HEK293 (cell line): ENCODE data around the gene ODAD3.

Experiments used
- CTCF ChIA-PET: fragments of 350-600 bp; formaldehyde crosslinking; extraction: SDS; loops from one replicate; lab custom pipeline; 2021; ENCODE audit warnings: antibody characterized with exemption; lab: Yijun Ruan, JAX
- POLR2A ChIA-PET: fragments of 300-600 bp; formaldehyde crosslinking; extraction: SDS; loops from one replicate; lab custom pipeline; 2020; ENCODE audit warnings: antibody characterized with exemption, inconsistent platforms; lab: Yijun Ruan, JAX
- H3K27ac ChIP-seq: fragments of 200-500 bp; sonication (Bioruptor generic); 2 replicates; pipeline ENCODE4 v1.5.1; 2014; ENCODE audit warnings: low read depth, low read length, control low read depth, inconsistent platforms; ENCODE audit errors: extremely low read depth
- H3K36me3 ChIP-seq, 2 experiments: fragments of 200-500 bp in 1 of 2; sonication (Bioruptor generic) in 1 of 2; 1 replicate in 1 of 2; 2 replicates in 1 of 2; pipeline ENCODE4 v1.5.1; 2014 to 2017; ENCODE audit warnings: inconsistent platforms in 2 of 2, low read length in 2 of 2; ENCODE audit not compliant: control insufficient read depth in 2 of 2, insufficient read depth in 1 of 2
- H3K4me1 ChIP-seq: fragments of 200-500 bp; sonication (Bioruptor generic); 2 replicates; pipeline ENCODE4 v1.5.1; 2014; ENCODE audit warnings: mild to moderate bottlenecking, low read length, inconsistent platforms; ENCODE audit not compliant: control insufficient read depth, insufficient read depth
- H3K4me3 ChIP-seq: 2 replicates; pipeline ENCODE4 v1.5.1; 2011; ENCODE audit warnings: low read depth, mild to moderate bottlenecking, control low read depth, low read length, moderate library complexity
- H3K9me3 ChIP-seq: fragments of 200-500 bp; sonication (Bioruptor generic); 2 replicates; pipeline ENCODE4 v1.5.1; 2014; ENCODE audit warnings: low read depth, low read length, inconsistent platforms; ENCODE audit not compliant: control insufficient read depth, insufficient read depth
- KLF17 ChIP-seq: fragments of 450-650 bp; formaldehyde crosslinking; IDR thresholded peaks from 2 replicates; pipeline ENCODE4 v1.5.1; 2016; ENCODE audit warnings: missing biosample characterization, missing genetic modification characterization
- PATZ1 ChIP-seq: fragments of 450-650 bp; formaldehyde crosslinking; IDR thresholded peaks from 2 replicates; pipeline ENCODE4 v1.5.1; 2016; ENCODE audit warnings: missing biosample characterization, missing genetic modification characterization
- PRDM10 ChIP-seq: fragments of 450-650 bp; formaldehyde crosslinking; IDR thresholded peaks from 2 replicates; pipeline ENCODE4 v1.5.1; 2016; ENCODE audit warnings: missing biosample characterization, missing genetic modification characterization
- SCRT2 ChIP-seq: fragments of 450-650 bp; formaldehyde crosslinking; IDR thresholded peaks from 2 replicates; pipeline ENCODE4 v1.5.1; 2016; ENCODE audit warnings: missing biosample characterization, missing genetic modification characterization
- SP3 ChIP-seq: fragments of 450-650 bp; formaldehyde crosslinking; IDR thresholded peaks from 2 replicates; pipeline ENCODE4 v1.5.1; 2016; ENCODE audit warnings: missing biosample characterization, missing genetic modification characterization
- SP7 ChIP-seq: fragments of 450-650 bp; formaldehyde crosslinking; IDR thresholded peaks from 2 replicates; pipeline ENCODE4 v1.5.1; 2016; ENCODE audit warnings: missing biosample characterization, missing genetic modification characterization
- ZEB2 ChIP-seq: fragments of 450-650 bp; formaldehyde crosslinking; IDR thresholded peaks from 2 replicates; pipeline ENCODE4 v1.5.1; 2016; ENCODE audit warnings: missing biosample characterization, missing genetic modification characterization
- ZIC2 ChIP-seq: fragments of 450-650 bp; formaldehyde crosslinking; IDR thresholded peaks from 2 replicates; pipeline ENCODE4 v1.5.1; 2016; ENCODE audit warnings: missing biosample characterization, missing genetic modification characterization
- ZNF121 ChIP-seq: fragments of 450-650 bp; formaldehyde crosslinking; IDR thresholded peaks from 2 replicates; pipeline ENCODE4 v1.5.1; 2016; ENCODE audit warnings: missing biosample characterization, missing genetic modification characterization
- ZNF16 ChIP-seq: fragments of 450-650 bp; formaldehyde crosslinking; IDR thresholded peaks from 2 replicates; pipeline ENCODE4 v1.5.1; 2016; ENCODE audit warnings: low read depth, missing biosample characterization, missing genetic modification characterization
- ZNF2 ChIP-seq: fragments of 450-650 bp; formaldehyde crosslinking; IDR thresholded peaks from 2 replicates; pipeline ENCODE4 v1.5.1; 2016; ENCODE audit warnings: missing biosample characterization, missing genetic modification characterization
- ZNF280D ChIP-seq: fragments of 450-650 bp; formaldehyde crosslinking; IDR thresholded peaks from 2 replicates; pipeline ENCODE4 v1.5.1; 2016; ENCODE audit warnings: missing biosample characterization, missing genetic modification characterization
- ZNF366 ChIP-seq: fragments of 450-650 bp; formaldehyde crosslinking; conservative IDR thresholded peaks from 2 replicates; pipeline ENCODE4 v1.5.1; 2016; ENCODE audit warnings: missing biosample characterization, missing genetic modification characterization
- ZNF580 ChIP-seq: fragments of 450-650 bp; formaldehyde crosslinking; IDR thresholded peaks from 2 replicates; pipeline ENCODE4 v1.5.1; 2016; ENCODE audit warnings: missing biosample characterization, missing genetic modification characterization
- ZSCAN16 ChIP-seq: fragments of 450-650 bp; formaldehyde crosslinking; IDR thresholded peaks from 2 replicates; pipeline ENCODE4 v1.5.1; 2016; ENCODE audit warnings: missing biosample characterization, missing genetic modification characterization

The ODAD3 gene

GRCh38 chr19:11461453-11461852 lies 26.5 kb upstream of the ODAD3 start:
- Histone ChIP-seq H3K4me1 (no peaks in the 10 kb centered on the region), H3K27ac (no peak overlapping the region), H3K9me3 (no peaks in the 10 kb centered on the region), H3K36me3 (no peaks in the 10 kb centered on the region), H3K4me3 (no peak overlapping the region)
- peak; percentile 46 for TF ChIP-seq ZNF366 (tag by site-specific recombination)
- no peak for TF ChIP-seq SCRT2 (tag by site-specific recombination)
- peak; percentile 73 for TF ChIP-seq ZNF121 (tag by site-specific recombination)
- CTCF ChIA-PET: no interaction called here
- POLR2A ChIA-PET: no interaction called here

- TF ChIP-seq ZSCAN16 (tag by site-specific recombination) (no peak), KLF17 (tag by site-specific recombination) (peak; percentile 21; the same call in 1 of the 2 replicates), SP3 (0 out of 2 replicates have a peak, but pooled peaks have one; percentile 12), SCRT2 (tag by site-specific recombination) (no peak), SP7 (tag by site-specific recombination) (0 out of 2 replicates have a peak, but pooled peaks have one; percentile 13), PATZ1 (peak; percentile 49; the same call in 1 of the 2 replicates), ZNF2 (tag by site-specific recombination) (0 out of 2 replicates have a peak, but pooled peaks have one; percentile 18), ZNF16 (tag by site-specific recombination) (peak; percentile 96), ZNF580 (peak; percentile 71), PRDM10 (tag by site-specific recombination) (0 out of 2 replicates have a peak, but pooled peaks have one; percentile 19), ZEB2 (tag by site-specific recombination) (peak; percentile 42; the same call in 1 of the 2 replicates), ZIC2 (tag by site-specific recombination) (no peak), ZNF280D (tag by site-specific recombination) (0 out of 2 replicates have a peak, but pooled peaks have one; percentile 21)
- Histone ChIP-seq H3K27ac (no peak overlapping the region), H3K4me3 (no peak overlapping the region), H3K4me1 (no peaks in the 10 kb centered on the region), H3K9me3 (no peaks in the 10 kb centered on the region), H3K36me3 (no peaks in the 10 kb centered on the region)
- ChIA-PET CTCF (interaction anchor here (0.6 to 1.4 kb wide), 4 partner anchors 17 to 100 kb away, joined by 3 to 5 read pairs (median 4); no protein-coding TSS in a partner anchor), POLR2A (no interaction called here)
These were observed 25.3 kb upstream of the ODAD3 start for GRCh38 chr19:11460207-11460606.
